Measurements from ENCODE around the gene CACNA1B. TPM values are rescaled to one million over a fixed set of nuclear protein-coding genes. Genes with fewer than 3 reads are reported as not detected.

The CACNA1B gene
- total RNA-seq, 1 experiment from 2014 or later, result 1.7 TPM

- no peaks in the 10 kb centered on the region for H3K9me2 ChIP-seq (ENCODE audit: insufficient read depth)
- no peak overlapping the region for H2AFZ ChIP-seq (ENCODE audit: low read depth, low read length, poor library complexity, severe bottlenecking)
- CTCF ChIA-PET, result no interaction called here
- no peaks in the 10 kb centered on the region for H3K36me3 ChIP-seq (ENCODE audit: control insufficient read depth in 1 of 2, insufficient read depth in 2 of 2, low read length in 2 of 2)
- no peak for TF ChIP-seq MAX (IDR thresholded peaks at IDR 0.05)
- TF ChIP-seq EGR1 (IDR thresholded peaks at IDR 0.05; ENCODE audit: low read depth), result no peak
- no peak for TF ChIP-seq SIN3A (IDR thresholded peaks at IDR 0.05; ENCODE audit: low read depth)
- no peak for TF ChIP-seq RAD21 (IDR thresholded peaks at IDR 0.05; ENCODE audit: low read depth)
- no peak for TF ChIP-seq EZH2phosphoT487 (IDR thresholded peaks at IDR 0.05; ENCODE audit: borderline replicate concordance)
- no peak for TF ChIP-seq CTCF (IDR thresholded peaks at IDR 0.05 in 2 of 3, conservative IDR thresholded peaks at IDR 0.05 in 1 of 3; ENCODE audit: borderline replicate concordance in 1 of 3, insufficient read depth in 1 of 3, low read depth in 2 of 3, low read length in 2 of 3)
- TF ChIP-seq, protein P1, sequence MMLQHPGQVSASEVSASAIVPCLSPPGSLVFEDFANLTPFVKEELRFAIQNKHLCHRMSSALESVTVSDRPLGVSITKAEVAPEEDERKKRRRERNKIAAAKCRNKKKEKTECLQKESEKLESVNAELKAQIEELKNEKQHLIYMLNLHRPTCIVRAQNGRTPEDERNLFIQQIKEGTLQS (IDR thresholded peaks at IDR 0.05), result no peak
- TF ChIP-seq, protein P2, sequence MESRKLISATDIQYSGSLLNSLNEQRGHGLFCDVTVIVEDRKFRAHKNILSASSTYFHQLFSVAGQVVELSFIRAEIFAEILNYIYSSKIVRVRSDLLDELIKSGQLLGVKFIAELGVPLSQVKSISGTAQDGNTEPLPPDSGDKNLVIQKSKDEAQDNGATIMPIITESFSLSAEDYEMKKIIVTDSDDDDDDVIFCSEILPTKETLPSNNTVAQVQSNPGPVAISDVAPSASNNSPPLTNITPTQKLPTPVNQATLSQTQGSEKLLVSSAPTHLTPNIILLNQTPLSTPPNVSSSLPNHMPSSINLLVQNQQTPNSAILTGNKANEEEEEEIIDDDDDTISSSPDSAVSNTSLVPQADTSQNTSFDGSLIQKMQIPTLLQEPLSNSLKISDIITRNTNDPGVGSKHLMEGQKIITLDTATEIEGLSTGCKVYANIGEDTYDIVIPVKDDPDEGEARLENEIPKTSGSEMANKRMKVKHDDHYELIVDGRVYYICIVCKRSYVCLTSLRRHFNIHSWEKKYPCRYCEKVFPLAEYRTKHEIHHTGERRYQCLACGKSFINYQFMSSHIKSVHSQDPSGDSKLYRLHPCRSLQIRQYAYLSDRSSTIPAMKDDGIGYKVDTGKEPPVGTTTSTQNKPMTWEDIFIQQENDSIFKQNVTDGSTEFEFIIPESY (IDR thresholded peaks at IDR 0.05; ENCODE audit: extremely low read depth, insufficient replicate concordance, low read length), result no peak
- no peak for TF ChIP-seq JUND (IDR thresholded peaks at IDR 0.05)
- TF ChIP-seq TCF7L2 (IDR thresholded peaks at IDR 0.05; ENCODE audit: borderline replicate concordance, extremely low read depth, insufficient read depth, insufficient read length), result no peak
- no peak for TF ChIP-seq CEBPB (IDR thresholded peaks at IDR 0.05; ENCODE audit: low read depth)
- no peak overlapping the region for H3K4me2 ChIP-seq (ENCODE audit: low read length)
- POLR2A ChIA-PET, result no interaction called here
- H3K27me3 ChIP-seq (ENCODE audit: insufficient read depth, low read length), result no peaks in the 10 kb centered on the region
- no peak overlapping the region for H3K4me3 ChIP-seq (replicated peaks in 1 of 2; ENCODE audit: low read depth in 1 of 2, low read length in 2 of 2)
- H3K27ac ChIP-seq (ENCODE audit: low read depth, low read length), result no peak overlapping the region
- no peaks in the 10 kb centered on the region for H3K4me1 ChIP-seq (ENCODE audit: control insufficient read depth in 1 of 2, insufficient read depth in 2 of 2, low read length in 2 of 2)
- no peaks in the 10 kb centered on the region for H3K9me3 ChIP-seq (ENCODE audit: control insufficient read depth in 1 of 2, insufficient read depth in 1 of 2, low read depth in 1 of 2, low read length in 2 of 2)
- no peak for DNase-seq (ENCODE audit: low read depth, low spot score)
- no peak for ATAC-seq
- H4K20me1 ChIP-seq (ENCODE audit: insufficient read depth), result no peaks in the 10 kb centered on the region
- no TSS peak for BruUV-seq (replicated peaks)
- RAD21 ChIA-PET (ENCODE audit: low non-redundant PET in 1 of 2, low total read pairs in 2 of 2, uncharacterized antibody in 2 of 2, unreplicated experiment in 2 of 2), result no interaction called here
- H3K79me2 ChIP-seq (ENCODE audit: insufficient read depth, low read length), result no peaks in the 10 kb centered on the region
- intact Hi-C loops (cut with micrococcal nuclease), result loop anchor here (10.0 kb wide), 1 partner anchor 59 kb away; no protein-coding TSS in a partner anchor
- no peak overlapping the region for H3K9ac ChIP-seq (ENCODE audit: low read length)
Observed at GRCh38 chr9:137973829-137974416, 96.3 kb downstream of the CACNA1B start.
